PC-9 (cell line): Measurements from ENCODE around the gene SYPL2. TPM values are rescaled to one million over a fixed set of nuclear protein-coding genes. Genes with fewer than 3 reads are reported as not detected.

Experiments used
- BruUV-seq: library from RNA; stranded (reverse); fragments of 400-500 nt; replicated peaks from 2 replicates; lab custom pipeline; 2021; lab: Mats Ljungman, UMichigan
- CTCF ChIA-PET: fragments of 300-600 bp; sonication (Branson Sonifier 250); formaldehyde crosslinking; loops from one replicate; lab custom pipeline; 2022; ENCODE audit warnings: antibody characterized with exemption; lab: Charles Lee
- POLR2A ChIA-PET: fragments of 300-600 bp; sonication (Branson Sonifier 250); formaldehyde crosslinking; loops from one replicate; lab custom pipeline; 2022; ENCODE audit warnings: antibody characterized with exemption; ENCODE audit not compliant: unreplicated experiment; lab: Charles Lee
- DNase-seq, 2 experiments: peaks; one replicate each; pipeline versions ENCODE4 v3.0.0 to v3.0.0-alpha.2; 2015 to 2022; ENCODE audit warnings: mixed read lengths in 1 of 2
- H2AFZ ChIP-seq: fragments of 200-600 bp; sonication (generic); 2 replicates; pipeline ENCODE4 v1.8.1; 2017; ENCODE audit warnings: antibody characterized with exemption
- H3F3A ChIP-seq: fragments of 200-600 bp; sonication (generic); 2 replicates; pipeline ENCODE4 v1.8.1; 2017; ENCODE audit warnings: antibody characterized with exemption, mild to moderate bottlenecking, low read depth; ENCODE audit not compliant: insufficient read depth
- H3K27ac ChIP-seq: fragments of 200-600 bp; sonication (generic); 2 replicates; pipeline ENCODE4 v1.6.1; 2016; ENCODE audit warnings: mixed run types
- H3K27me3 ChIP-seq: fragments of 200-600 bp; sonication (generic); 2 replicates; pipeline ENCODE4 v1.6.1; 2016; ENCODE audit warnings: low read depth, mixed run types; ENCODE audit not compliant: insufficient read depth
- H3K36me3 ChIP-seq: fragments of 200-600 bp; sonication (generic); 2 replicates; pipeline ENCODE4 v1.6.1; 2016; ENCODE audit warnings: low read depth, mixed run types
- H3K4me1 ChIP-seq: fragments of 200-600 bp; sonication (generic); replicated peaks from 2 replicates; pipeline ENCODE4 v1.6.1; 2016; ENCODE audit warnings: mixed run types; ENCODE audit not compliant: insufficient read depth
- H3K4me2 ChIP-seq: fragments of 200-600 bp; sonication (generic); 2 replicates; pipeline ENCODE4 v1.6.1; 2017; ENCODE audit warnings: mixed run types
- H3K4me3 ChIP-seq: fragments of 200-600 bp; sonication (generic); 2 replicates; pipeline ENCODE4 v1.6.1; 2016; ENCODE audit warnings: mixed run types
- H3K79me2 ChIP-seq: fragments of 200-600 bp; sonication (generic); 2 replicates; pipeline ENCODE4 v1.6.1; 2017; ENCODE audit warnings: low read depth, mixed run types
- H3K9me2 ChIP-seq: fragments of 200-600 bp; sonication (generic); 2 replicates; pipeline ENCODE4 v1.8.1; 2017; ENCODE audit warnings: mild to moderate bottlenecking; ENCODE audit not compliant: insufficient read depth
- H3K9me3 ChIP-seq: fragments of 200-600 bp; sonication (generic); 2 replicates; pipeline ENCODE4 v1.8.1; 2016; ENCODE audit warnings: low read depth; ENCODE audit not compliant: insufficient read depth
- H4K20me1 ChIP-seq: fragments of 200-600 bp; sonication (generic); 2 replicates; pipeline ENCODE4 v1.8.1; 2017; ENCODE audit not compliant: insufficient read depth
- EZH2 ChIP-seq: fragments of 200-600 bp; sonication (generic); IDR thresholded peaks from 2 replicates; pipeline ENCODE4 v1.8.0; 2017; ENCODE audit warnings: antibody characterized with exemption, low read depth
- intact Hi-C: fragments of 100-400 bp; cut with micrococcal nuclease; formaldehyde crosslinking; loops from one replicate; pipeline ENCODE4 v1.10.0; 2022; ENCODE audit not compliant: unreplicated experiment
- total RNA-seq: library from RNA; stranded (reverse); gene quantifications from 2 replicates; pipeline ENCODE4 v1.2.3, GENCODE V29; 2021
- TF ChIP-seq, protein P1 (sequence below): fragments of 200-600 bp; sonication (generic); conservative IDR thresholded peaks from 2 replicates; pipeline ENCODE4 v1.6.1; 2017; ENCODE audit warnings: mixed run types, antibody characterized with exemption, mild to moderate bottlenecking, moderate library complexity

Gene SYPL2
- total RNA-seq, 1 experiment from 2014 or later = 0.09 TPM

DNA sequence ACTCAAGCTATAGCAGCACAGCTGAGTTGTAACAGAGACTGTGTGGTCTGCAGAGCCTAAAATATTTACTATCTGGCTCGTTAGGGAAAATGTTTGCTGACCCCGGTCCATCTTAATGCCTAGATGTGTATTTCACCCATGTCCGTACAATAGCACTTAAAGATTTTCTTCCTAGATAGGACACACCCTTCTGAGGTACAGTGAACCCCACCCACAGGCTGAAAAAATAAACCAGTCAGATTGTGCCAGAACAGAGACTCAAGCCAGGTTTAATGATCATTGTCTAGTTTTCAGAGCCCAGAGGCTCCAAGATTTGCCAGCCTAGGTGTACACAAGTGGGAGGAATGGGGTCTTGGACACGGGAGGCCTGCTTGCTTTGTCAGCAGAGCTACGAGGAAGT is 37.6 kb downstream of the SYPL2 start:
- no peaks in the 10 kb centered on the region for H3K27me3 ChIP-seq
- DNase-seq = no peak
- intact Hi-C loops = no loop called here
- no peaks in the 10 kb centered on the region for H3K9me2 ChIP-seq
- no TSS peak for BruUV-seq
- POLR2A ChIA-PET = interaction anchor here (0.5 kb wide), 1 partner anchor 812 kb away, joined by 3 read pairs; the partner anchor contains the start of gene PRPF38B
- CTCF ChIA-PET = interaction anchor here (0.7 kb wide), 1 partner anchor 401 kb away, joined by 8 read pairs; no protein-coding TSS in a partner anchor
- H3K79me2 ChIP-seq = no peaks in the 10 kb centered on the region; the same call in 1 of the 2 replicates
- no peak overlapping the region for H3K4me3 ChIP-seq
- H3F3A ChIP-seq = peaks cover 22% of the 10 kb centered on the region; the same call in 1 of the 2 replicates
- TF ChIP-seq EZH2 = no peak
- TF ChIP-seq, protein P1, sequence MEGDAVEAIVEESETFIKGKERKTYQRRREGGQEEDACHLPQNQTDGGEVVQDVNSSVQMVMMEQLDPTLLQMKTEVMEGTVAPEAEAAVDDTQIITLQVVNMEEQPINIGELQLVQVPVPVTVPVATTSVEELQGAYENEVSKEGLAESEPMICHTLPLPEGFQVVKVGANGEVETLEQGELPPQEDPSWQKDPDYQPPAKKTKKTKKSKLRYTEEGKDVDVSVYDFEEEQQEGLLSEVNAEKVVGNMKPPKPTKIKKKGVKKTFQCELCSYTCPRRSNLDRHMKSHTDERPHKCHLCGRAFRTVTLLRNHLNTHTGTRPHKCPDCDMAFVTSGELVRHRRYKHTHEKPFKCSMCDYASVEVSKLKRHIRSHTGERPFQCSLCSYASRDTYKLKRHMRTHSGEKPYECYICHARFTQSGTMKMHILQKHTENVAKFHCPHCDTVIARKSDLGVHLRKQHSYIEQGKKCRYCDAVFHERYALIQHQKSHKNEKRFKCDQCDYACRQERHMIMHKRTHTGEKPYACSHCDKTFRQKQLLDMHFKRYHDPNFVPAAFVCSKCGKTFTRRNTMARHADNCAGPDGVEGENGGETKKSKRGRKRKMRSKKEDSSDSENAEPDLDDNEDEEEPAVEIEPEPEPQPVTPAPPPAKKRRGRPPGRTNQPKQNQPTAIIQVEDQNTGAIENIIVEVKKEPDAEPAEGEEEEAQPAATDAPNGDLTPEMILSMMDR = no peak
- no peak overlapping the region for H3K27ac ChIP-seq
- no peak overlapping the region for H3K4me2 ChIP-seq
- H3K36me3 ChIP-seq = no peaks in the 10 kb centered on the region
- peaks cover 9% of the 10 kb centered on the region for H3K4me1 ChIP-seq
- H2AFZ ChIP-seq = no peak overlapping the region
- H3K9me3 ChIP-seq = no peaks in the 10 kb centered on the region
- H4K20me1 ChIP-seq = peaks cover 6% of the 10 kb centered on the region; the same call in 1 of the 2 replicates

DNA sequence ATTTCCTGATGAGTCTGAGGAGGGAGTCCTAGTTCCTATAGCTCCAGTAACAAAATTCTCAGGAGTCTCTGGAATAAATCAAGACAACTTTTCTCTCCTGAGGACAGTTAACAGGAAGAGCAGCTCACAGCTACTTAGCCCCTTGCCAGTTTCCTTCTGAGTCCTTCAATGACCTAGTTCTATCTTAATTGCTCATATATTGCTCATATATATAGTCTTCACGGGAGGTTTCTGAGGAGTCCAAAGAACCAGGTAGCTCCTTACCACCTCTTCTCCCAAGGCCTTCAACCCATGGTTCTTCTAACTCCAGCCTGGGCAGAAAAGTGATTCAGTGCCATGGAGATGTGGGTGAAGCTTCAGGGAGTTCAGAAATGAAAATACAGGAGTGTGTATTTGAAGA is 38.6 kb downstream of the SYPL2 start:
- Histone ChIP-seq H3K27ac (no peak overlapping the region), H3K79me2 (no peaks in the 10 kb centered on the region), H3K4me2 (no peak overlapping the region), H3K4me1 (peaks cover 2% of the 10 kb centered on the region), H3K27me3 (no peaks in the 10 kb centered on the region), H3K36me3 (no peaks in the 10 kb centered on the region), H3K4me3 (no peak overlapping the region), H2AFZ (no peak overlapping the region), H3K9me3 (no peaks in the 10 kb centered on the region), H3F3A (peaks cover 12% of the 10 kb centered on the region; the same call in 1 of the 2 replicates), H4K20me1 (no peaks in the 10 kb centered on the region), H3K9me2 (no peaks in the 10 kb centered on the region)
- POLR2A ChIA-PET = no interaction called here
- DNase-seq = no peak
- no TSS peak for BruUV-seq
- no peak for TF ChIP-seq EZH2
- TF ChIP-seq, protein P1 = no peak
- CTCF ChIA-PET = no interaction called here
- intact Hi-C loops = no loop called here

DNA sequence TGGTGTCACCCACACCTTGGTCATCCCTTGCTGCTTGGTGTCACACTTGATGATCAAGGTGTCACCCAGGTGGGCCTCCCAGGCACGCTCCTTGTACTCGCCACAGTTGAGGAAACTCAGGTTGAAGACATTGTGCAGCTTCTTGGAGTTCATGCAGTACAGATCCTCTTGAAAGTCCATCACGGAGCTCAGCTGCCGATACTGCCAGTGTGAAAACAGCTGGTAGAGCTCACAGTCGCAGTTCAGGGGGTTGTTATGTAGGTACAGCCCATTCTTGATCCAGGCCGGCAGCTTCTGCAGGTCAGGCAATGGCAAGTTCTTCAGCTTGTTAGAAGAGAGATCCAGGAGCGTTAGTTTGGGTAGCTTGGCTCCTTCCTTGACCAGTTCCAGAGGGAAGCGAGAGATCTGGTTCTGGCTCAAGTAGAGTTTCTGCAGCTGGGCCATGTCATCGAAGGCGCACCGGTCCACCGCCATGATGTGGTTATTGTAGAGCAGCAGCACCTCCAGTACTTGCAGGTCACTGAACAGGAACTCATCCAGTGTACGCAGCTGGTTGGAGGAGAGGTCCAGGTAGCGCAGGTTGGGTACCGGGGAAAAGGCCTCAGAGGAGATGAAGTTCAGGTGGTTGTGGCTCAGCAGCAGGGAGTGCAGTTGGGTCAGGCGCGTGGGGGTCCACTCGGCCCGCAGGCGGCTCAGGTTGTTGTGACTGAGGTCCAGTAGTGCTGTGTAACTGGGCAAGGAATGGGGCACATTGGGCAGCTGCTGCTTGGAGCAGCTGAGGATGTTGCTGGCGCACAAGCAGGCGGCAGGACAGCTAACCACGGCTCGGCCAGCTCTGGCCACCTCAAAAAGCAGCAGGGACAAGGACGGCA is 41.9 kb downstream of the SYPL2 start:
- DNase-seq = no peak
- Histone ChIP-seq H3K4me2 (peak overlapping the region; percentile 82; the same call in 1 of the 2 replicates), H3K4me3 (no peak overlapping the region; the same call in 1 of the 2 replicates), H3K79me2 (no peaks in the 10 kb centered on the region), H3K4me1 (peaks cover 11% of the 10 kb centered on the region), H3K36me3 (no peaks in the 10 kb centered on the region), H4K20me1 (no peaks in the 10 kb centered on the region), H3K27ac (no peak overlapping the region), H3F3A (peaks cover 5% of the 10 kb centered on the region; the same call in 1 of the 2 replicates), H3K9me2 (no peaks in the 10 kb centered on the region), H3K27me3 (no peaks in the 10 kb centered on the region), H2AFZ (no peak overlapping the region), H3K9me3 (no peaks in the 10 kb centered on the region)
- BruUV-seq = no TSS peak
- POLR2A ChIA-PET = no interaction called here
- intact Hi-C loops = no loop called here
- CTCF ChIA-PET = no interaction called here
- TF ChIP-seq, protein P1 = no peak
- TF ChIP-seq EZH2 = no peak
